Caco-2 (cell line): ENCODE results near the gene ULK1. TPM values are rescaled to one million over a fixed set of nuclear protein-coding genes. Genes with fewer than 3 reads are reported as not detected.

Experiments
- BruUV-seq: library from RNA; stranded (reverse); fragments of 400-500 nt; replicated peaks from 2 replicates; lab custom pipeline; 2021; lab: Mats Ljungman, UMichigan
- CTCF ChIA-PET: fragments of 300-600 bp; sonication (Branson Sonifier 250); formaldehyde crosslinking; loops from one replicate; lab custom pipeline; 2022; ENCODE audit warnings: antibody characterized with exemption; lab: Charles Lee
- POLR2A ChIA-PET: fragments of 300-600 bp; sonication (Branson Sonifier 250); formaldehyde crosslinking; loops from one replicate; lab custom pipeline; 2022; ENCODE audit warnings: antibody characterized with exemption; lab: Charles Lee
- DNase-seq, 2 experiments: peaks; one replicate each; pipeline versions ENCODE4 v3.0.0 to v3.0.0-alpha.2; 2020 to 2022
- H3K27me3 ChIP-seq: replicated peaks from 2 replicates; pipeline ENCODE4 v1.6.0; 2011; ENCODE audit warnings: low read length; ENCODE audit not compliant: control insufficient read depth, insufficient read depth
- H3K36me3 ChIP-seq: 2 replicates; pipeline ENCODE4 v1.5.1; 2011; ENCODE audit warnings: low read length; ENCODE audit not compliant: control insufficient read depth, insufficient read depth
- H3K4me1 ChIP-seq: fragments of 250-450 bp; sonication (Bioruptor Pico); 2 replicates; pipeline ENCODE4 v1.5.1; 2020; ENCODE audit warnings: mild to moderate bottlenecking
- H3K4me3 ChIP-seq: 2 replicates; pipeline ENCODE4 v1.5.1; 2011; ENCODE audit warnings: low read depth, mild to moderate bottlenecking, control low read depth, low read length
- H3K9me3 ChIP-seq: fragments of 250-450 bp; sonication (Bioruptor Pico); 2 replicates; pipeline ENCODE4 v1.5.1; 2020; ENCODE audit warnings: mild to moderate bottlenecking, moderate library complexity
- H3K27ac Mint-ChIP-seq: one replicate; pipeline ENCODE4 v1.8.0; 2022; ENCODE audit warnings: mixed read lengths; ENCODE audit not compliant: unreplicated experiment
- H3K27me3 Mint-ChIP-seq: one replicate; pipeline ENCODE4 v1.8.0; 2022; ENCODE audit warnings: mixed read lengths; ENCODE audit not compliant: insufficient read depth, unreplicated experiment
- H3K36me3 Mint-ChIP-seq: one replicate; pipeline ENCODE4 v1.8.0; 2022; ENCODE audit warnings: mild to moderate bottlenecking, mixed read lengths; ENCODE audit not compliant: insufficient read depth, unreplicated experiment
- H3K4me1 Mint-ChIP-seq: one replicate; pipeline ENCODE4 v1.8.0; 2022; ENCODE audit warnings: low read depth, mixed read lengths; ENCODE audit not compliant: unreplicated experiment
- H3K4me3 Mint-ChIP-seq: one replicate; pipeline ENCODE4 v1.8.0; 2022; ENCODE audit warnings: mild to moderate bottlenecking, moderate library complexity, mixed read lengths; ENCODE audit not compliant: unreplicated experiment
- H3K9me3 Mint-ChIP-seq: one replicate; pipeline ENCODE4 v1.8.0; 2022; ENCODE audit warnings: mixed read lengths; ENCODE audit not compliant: unreplicated experiment
- CTCF ChIP-seq, 2 experiments: fragments of 200-600 bp in 1 of 2; IDR thresholded peaks; 1 replicate in 1 of 2; 2 replicates in 1 of 2; pipeline versions ENCODE4 v1.5.1 to v1.8.0; 2011 to 2022; ENCODE audit warnings: antibody characterized with exemption in 1 of 2, control low read depth in 1 of 2, inconsistent platforms in 1 of 2, low read depth in 1 of 2, low read length in 1 of 2, mild to moderate bottlenecking in 1 of 2, moderate library complexity in 1 of 2; ENCODE audit not compliant: insufficient read depth in 1 of 2, severe bottlenecking in 1 of 2, unreplicated experiment in 1 of 2
- intact Hi-C: fragments of 100-400 bp; cut with micrococcal nuclease; formaldehyde crosslinking; loops from one replicate; pipeline ENCODE4 v1.10.0; 2022; ENCODE audit not compliant: unreplicated experiment
- total RNA-seq: library from RNA; stranded (reverse); gene quantifications from 2 replicates; pipeline ENCODE4 v1.2.3, GENCODE V29; 2022

The ULK1 gene
- total RNA-seq, 1 experiment from 2014 or later, result 61.1 TPM

GRCh38 chr12:131915000-131915689 is 20.7 kb downstream of the ULK1 start:
- no peaks in the 10 kb centered on the region for H3K27me3 Mint-ChIP-seq
- H3K27ac Mint-ChIP-seq, result no peak overlapping the region
- H3K9me3 Mint-ChIP-seq, result no peaks in the 10 kb centered on the region
- H3K4me1 ChIP-seq, result no peaks in the 10 kb centered on the region
- POLR2A ChIA-PET, result interaction anchor here (0.6 kb wide), 1 partner anchor 9 kb away, joined by 4 read pairs; no protein-coding TSS in a partner anchor
- no peaks in the 10 kb centered on the region for H3K9me3 ChIP-seq
- no peaks in the 10 kb centered on the region for H3K4me1 Mint-ChIP-seq
- no peak for DNase-seq
- CTCF ChIA-PET, result no interaction called here
- BruUV-seq, result no TSS peak
- H3K4me3 ChIP-seq, result no peak overlapping the region
- intact Hi-C loops, result no loop called here
- no peak overlapping the region for H3K4me3 Mint-ChIP-seq
- H3K36me3 Mint-ChIP-seq, result peaks cover 21% of the 10 kb centered on the region
- H3K27me3 ChIP-seq, result no peaks in the 10 kb centered on the region
- TF ChIP-seq CTCF (IDR thresholded peaks at IDR 0.05; ENCODE audit: insufficient read depth in 1 of 2, low read depth in 1 of 2, low read length in 1 of 2, severe bottlenecking in 1 of 2, unreplicated experiment in 1 of 2), result no peak
- no peaks in the 10 kb centered on the region; the same call in none of the 2 replicates for H3K36me3 ChIP-seq

DNA sequence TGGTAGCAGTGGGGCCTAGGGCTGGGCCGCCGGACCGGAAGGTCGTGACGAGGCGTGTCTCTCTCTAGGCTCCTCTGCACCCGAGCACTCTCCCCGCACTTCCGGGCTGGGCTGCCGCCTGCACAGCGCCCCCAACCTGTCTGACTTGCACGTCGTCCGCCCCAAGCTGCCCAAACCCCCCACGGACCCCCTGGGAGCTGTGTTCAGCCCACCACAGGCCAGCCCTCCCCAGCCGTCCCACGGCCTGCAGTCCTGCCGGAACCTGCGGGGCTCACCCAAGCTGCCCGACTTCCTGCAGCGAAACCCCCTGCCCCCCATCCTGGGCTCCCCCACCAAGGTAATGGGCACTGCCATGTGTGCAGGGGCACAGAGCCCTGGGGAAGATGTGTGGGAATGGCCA is 21.4 kb downstream of the ULK1 start:
- no peak for DNase-seq
- ChIA-PET POLR2A (interaction anchor here (0.6 kb wide), 1 partner anchor 10 kb away, joined by 4 read pairs; no protein-coding TSS in a partner anchor), CTCF (no interaction called here)
- BruUV-seq, result no TSS peak
- intact Hi-C loops, result no loop called here
- no peak overlapping the region for H3K4me3 ChIP-seq
- no peaks in the 10 kb centered on the region for H3K27me3 ChIP-seq
- Mint-ChIP-seq H3K27ac (no peak overlapping the region), H3K4me1 (no peaks in the 10 kb centered on the region), H3K9me3 (no peaks in the 10 kb centered on the region), H3K27me3 (no peaks in the 10 kb centered on the region), H3K4me3 (no peak overlapping the region), H3K36me3 (peaks cover 21% of the 10 kb centered on the region)
- no peaks in the 10 kb centered on the region for H3K4me1 ChIP-seq
- no peak for TF ChIP-seq CTCF (IDR thresholded peaks at IDR 0.05; ENCODE audit: insufficient read depth in 1 of 2, low read depth in 1 of 2, low read length in 1 of 2, severe bottlenecking in 1 of 2, unreplicated experiment in 1 of 2)
- no peaks in the 10 kb centered on the region for H3K9me3 ChIP-seq
- no peaks in the 10 kb centered on the region; the same call in none of the 2 replicates for H3K36me3 ChIP-seq

- H3K4me1 Mint-ChIP-seq, result no peaks in the 10 kb centered on the region
- H3K9me3 Mint-ChIP-seq, result no peaks in the 10 kb centered on the region
- ChIA-PET POLR2A (no interaction called here), CTCF (no interaction called here)
- no peak overlapping the region for H3K4me3 Mint-ChIP-seq
- H3K4me3 ChIP-seq, result no peak overlapping the region
- no TSS peak for BruUV-seq
- intact Hi-C loops, result no loop called here
- no peaks in the 10 kb centered on the region for H3K9me3 ChIP-seq
- no peak for DNase-seq
- no peaks in the 10 kb centered on the region for H3K27me3 ChIP-seq
- no peak overlapping the region for H3K27ac Mint-ChIP-seq
- no peak for TF ChIP-seq CTCF (IDR thresholded peaks at IDR 0.05; ENCODE audit: insufficient read depth in 1 of 2, low read depth in 1 of 2, low read length in 1 of 2, severe bottlenecking in 1 of 2, unreplicated experiment in 1 of 2)
- H3K36me3 Mint-ChIP-seq, result peaks cover 21% of the 10 kb centered on the region
- H3K27me3 Mint-ChIP-seq, result no peaks in the 10 kb centered on the region
- no peaks in the 10 kb centered on the region for H3K4me1 ChIP-seq
- no peaks in the 10 kb centered on the region; the same call in none of the 2 replicates for H3K36me3 ChIP-seq
Observed at GRCh38 chr12:131916306-131917138, 22.1 kb downstream of the ULK1 start.
